GM12878 (cell line): ENCODE measurements around the gene ZNF225. TPM values are rescaled to one million over a fixed set of nuclear protein-coding genes. Genes with fewer than 3 reads are reported as not detected.
"Not testable (repeated sequence)": the region's sequence is repeated elsewhere in the genome, so short reads cannot be mapped to it uniquely, and the experiment has no call there.

ENCODE experiments used
- ATAC-seq: fragments of 200-7000 bp; cut with Tn5 transposase; 3 replicates; pipeline ENCODE4 v1.9.1; 2020; ENCODE audit warnings: mild to moderate bottlenecking, moderate library complexity
- BruUV-seq: library from RNA; stranded (reverse); fragments of 400-500 nt; replicated peaks from 2 replicates; lab custom pipeline; 2021; lab: Mats Ljungman, UMichigan
- CTCF ChIA-PET: fragments of 300-600 bp; sonication (Branson Sonifier 250); formaldehyde crosslinking; extraction: SDS; loops from one replicate; lab custom pipeline; 2021; ENCODE audit warnings: inconsistent platforms; lab: Yijun Ruan, JAX
- POLR2A ChIA-PET: fragments of 350-600 bp; formaldehyde crosslinking; extraction: SDS; loops from one replicate; lab custom pipeline; 2021; ENCODE audit warnings: inconsistent platforms; lab: Charles Lee
- RAD21 ChIA-PET: fragments of 300-600 bp; sonication (Branson Sonifier 250); formaldehyde crosslinking; loops from one replicate; lab custom pipeline; 2023; ENCODE audit warnings: antibody characterized with exemption; ENCODE audit not compliant: unreplicated experiment; lab: Charles Lee
- SMC1A ChIA-PET: fragments of 300-600 bp; sonication (Branson Sonifier 250); formaldehyde crosslinking; loops from one replicate; lab custom pipeline; 2023; ENCODE audit not compliant: unreplicated experiment, uncharacterized antibody; lab: Charles Lee
- DNase-seq: peaks from one replicate; pipeline ENCODE4 v3.0.0-alpha.2; 2011; ENCODE audit warnings: low read depth, low spot score
- FAIRE-seq: peaks from 3 replicates; lab custom pipeline; 2011; peaks lifted over from hg19 to GRCh38; lab: Jason Lieb, UNC
- H2AFZ ChIP-seq: 2 replicates; pipeline ENCODE4 v1.6.0; 2011; ENCODE audit warnings: low read depth, low read length, control low read depth; ENCODE audit not compliant: control insufficient read depth
- H3K27ac ChIP-seq: 2 replicates; pipeline ENCODE4 v1.5.1; 2011; ENCODE audit warnings: control low read depth; ENCODE audit not compliant: control insufficient read depth, insufficient read depth
- H3K27me3 ChIP-seq, 2 experiments: replicated peaks in 1 of 2; 2 replicates each; pipeline versions ENCODE4 v1.6.0 to v1.6.1; 2011; ENCODE audit warnings: low read length in 1 of 2; ENCODE audit not compliant: control insufficient read depth in 2 of 2, insufficient read depth in 2 of 2
- H3K36me3 ChIP-seq, 2 experiments: 2 replicates each; pipeline ENCODE4 v1.5.1; 2011; ENCODE audit warnings: low read length in 1 of 2; ENCODE audit not compliant: control insufficient read depth in 2 of 2, insufficient read depth in 2 of 2
- H3K4me1 ChIP-seq: 2 replicates; pipeline ENCODE4 v1.6.1; 2011; ENCODE audit warnings: mild to moderate bottlenecking, low read length, moderate library complexity, mixed read lengths; ENCODE audit not compliant: control insufficient read depth, insufficient read depth
- H3K4me2 ChIP-seq: 2 replicates; pipeline ENCODE4 v1.6.0; 2011; ENCODE audit warnings: control low read depth; ENCODE audit not compliant: control insufficient read depth, insufficient read depth
- H3K4me3 ChIP-seq: fragments of 200-600 bp; sonication (generic); 2 replicates; pipeline ENCODE4 v1.5.1; 2016
- H3K79me2 ChIP-seq: 2 replicates; pipeline ENCODE4 v1.6.0; 2011; ENCODE audit warnings: low read length; ENCODE audit not compliant: control insufficient read depth, insufficient read depth
- H3K9ac ChIP-seq: 2 replicates; pipeline ENCODE4 v1.8.0; 2011; ENCODE audit warnings: low read length, control low read depth, mixed read lengths; ENCODE audit not compliant: control insufficient read depth, insufficient read depth
- H3K9me3 ChIP-seq: replicated peaks from 3 replicates; pipeline ENCODE4 v1.5.1; 2011; ENCODE audit warnings: mild to moderate bottlenecking, low read length; ENCODE audit not compliant: control insufficient read depth, insufficient read depth
- H4K20me1 ChIP-seq: 2 replicates; pipeline ENCODE4 v1.6.0; 2011; ENCODE audit not compliant: control insufficient read depth, insufficient read depth
- CHD4 ChIP-seq: fragments of 200-600 bp; sonication (generic); IDR thresholded peaks from 2 replicates; pipeline ENCODE4 v1.6.1; 2016; ENCODE audit warnings: mild to moderate bottlenecking
- CREM ChIP-seq: IDR thresholded peaks from 2 replicates; pipeline ENCODE4 v1.6.1; 2014; ENCODE audit warnings: antibody characterized with exemption, low read depth
- EZH2 ChIP-seq: IDR thresholded peaks from 2 replicates; pipeline ENCODE4 v1.6.1; 2012; ENCODE audit warnings: low read depth, mild to moderate bottlenecking, control low read depth, inconsistent platforms, low read length, borderline replicate concordance; ENCODE audit not compliant: control insufficient read depth
- IKZF1 ChIP-seq: fragments of 450-650 bp; conservative IDR thresholded peaks from 2 replicates; pipeline ENCODE4 v1.6.1; 2017; ENCODE audit warnings: antibody characterized with exemption, mild to moderate bottlenecking
- MAX ChIP-seq: IDR thresholded peaks from 2 replicates; pipeline ENCODE4 v1.6.1; 2012; ENCODE audit warnings: low read depth, low read length, improper control_type of control experiment
- NFYA ChIP-seq: IDR thresholded peaks from 2 replicates; pipeline ENCODE4 v1.6.1; 2011; ENCODE audit warnings: low read depth, mild to moderate bottlenecking, low read length, improper control_type of control experiment, borderline replicate concordance
- NR2F1 ChIP-seq: fragments of 450-650 bp; conservative IDR thresholded peaks from 2 replicates; pipeline ENCODE4 v1.6.1; 2017; ENCODE audit warnings: mild to moderate bottlenecking
- ZBTB11 ChIP-seq: fragments of 450-650 bp; formaldehyde crosslinking; IDR thresholded peaks from 2 replicates; pipeline ENCODE4 v1.5.0; 2022; ENCODE audit warnings: mild to moderate bottlenecking, missing genetic modification characterization
- ZBTB33 ChIP-seq: fragments of 450-650 bp; IDR thresholded peaks from 2 replicates; pipeline ENCODE4 v1.6.1; 2017; ENCODE audit warnings: mild to moderate bottlenecking
- ZNF24 ChIP-seq: fragments of 450-650 bp; IDR thresholded peaks from 2 replicates; pipeline ENCODE4 v1.6.1; 2017; ENCODE audit warnings: antibody characterized with exemption, mild to moderate bottlenecking
- ZNF274 ChIP-seq: IDR thresholded peaks from one replicate; pipeline ENCODE4 v1.8.0; 2011; ENCODE audit not compliant: insufficient read length, insufficient read depth
- WGBS: methylation state at CpG from one replicate; pipeline ENCODE4 v1.1.6; 2016; ENCODE audit warnings: low lambda C conversion rate; ENCODE audit not compliant: insufficient replicate concordance, insufficient coverage; ENCODE audit errors: missing lambda C conversion rate; 5-methylcytosine and 5-hydroxymethylcytosine counted together
- in situ Hi-C: fragments of 300-500 bp; cut with MboI; formaldehyde crosslinking; loops from 9 replicates; pipeline ENCODE4 v1.14.3; 2018; ENCODE audit warnings: mixed read lengths
- intact Hi-C: fragments of 100-400 bp; cut with micrococcal nuclease; formaldehyde crosslinking; loops from one replicate; pipeline ENCODE4 v1.14.2; 2022; ENCODE audit not compliant: unreplicated experiment
- polyA plus RNA-seq, 11 experiments: library from polyadenylated mRNA; depleted of rRNA in 4 of 11; unstranded in 6 of 11; stranded (reverse) in 5 of 11; fragments of >200 nt; fragmentation: Nextera tagmentation in 4 of 11; fragmentation: Illumina TruSeq in 1 of 11; extraction: Ambion mirVana in 4 of 11; extraction: Trizol in 1 of 11; gene quantifications; 1 replicate in 1 of 11; 2 replicates in 10 of 11; pipeline versions ENCODE4 v1.2.1 to v1.2.3, GENCODE V29; 2011 to 2016; ENCODE audit warnings: inconsistent platforms in 2 of 11, missing spikeins in 2 of 11, low read depth in 1 of 11
- total RNA-seq, 4 experiments: library from RNA; depleted of rRNA in 3 of 4; stranded (reverse); fragments of >200 nt in 3 of 4; fragmentation: Illumina TruSeq in 1 of 4; extraction: Trizol in 1 of 4; gene quantifications; 2 replicates each; pipeline versions ENCODE4 v1.2.1 to v1.2.3, GENCODE V29; 2013 to 2021

Gene ZNF225
- total and polyA plus RNA-seq, 10 of the 15 experiments (the other 5 are each of a cell fraction or from before 2014, with no cell fraction given) = 1.3 to 4.4 (median 2.6) TPM

DNA sequence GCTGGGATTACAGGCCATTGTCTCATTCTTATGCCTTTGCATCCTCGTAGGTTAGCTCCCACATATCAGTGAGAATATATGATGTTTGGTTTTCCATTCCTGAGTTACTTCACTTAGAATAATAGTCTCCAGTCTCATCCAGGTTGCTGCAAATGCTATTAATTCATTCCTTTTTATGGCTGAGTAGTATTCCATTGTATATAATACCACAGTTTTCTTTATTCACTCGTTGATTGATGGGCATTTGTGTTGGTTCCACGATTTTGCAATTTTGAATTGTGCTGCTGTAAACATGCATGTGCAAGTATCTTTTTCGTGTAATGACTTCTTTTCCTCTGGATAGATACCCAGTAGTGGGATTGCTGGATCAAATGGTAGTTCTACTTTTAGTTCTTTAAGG is 8.0 kb downstream of the ZNF225 start:
- WGBS = 88% methylated on average over 4 of the region's 4 CpGs
- CTCF ChIA-PET = not testable (repeated sequence)

DNA sequence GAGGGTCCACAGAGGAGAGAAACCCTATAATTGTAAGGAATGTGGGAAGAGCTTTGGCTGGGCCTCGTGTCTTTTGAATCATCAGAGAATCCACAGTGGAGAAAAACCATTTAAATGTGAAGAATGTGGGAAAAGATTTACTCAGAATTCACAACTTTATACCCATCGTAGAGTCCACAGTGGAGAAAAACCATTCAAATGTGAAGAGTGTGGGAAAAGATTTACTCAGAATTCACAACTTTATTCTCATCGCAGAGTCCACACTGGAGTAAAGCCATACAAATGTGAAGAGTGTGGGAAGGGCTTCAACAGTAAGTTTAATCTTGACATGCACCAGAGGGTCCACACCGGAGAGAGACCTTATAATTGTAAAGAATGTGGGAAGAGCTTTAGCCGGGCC is 18.8 kb downstream of the ZNF225 start:
- 86% methylated on average over 5 of the region's 5 CpGs for WGBS
- BruUV-seq = no TSS peak
- no peak overlapping the region for H3K9ac ChIP-seq
- no peak overlapping the region for H3K4me3 ChIP-seq
- intact Hi-C loops (no loop called here), in situ Hi-C loops (no loop called here)
- POLR2A ChIA-PET = no interaction called here
- no peaks in the 10 kb centered on the region for H3K4me1 ChIP-seq
- H3K9me3 ChIP-seq = peaks cover 8% of the 10 kb centered on the region
- no peaks in the 10 kb centered on the region for H4K20me1 ChIP-seq
- TF ChIP-seq CREM (no peak), IKZF1 (no peak), CHD4 (no peak), NFYA (no peak), ZNF274 (no peak), ZNF24 (no peak), ZBTB11 (CRISPR knock-in tag) (no peak), EZH2 (no peak), MAX (no peak), NR2F1 (no peak), ZBTB33 (no peak)
- TF ChIP-seq, all 136 proteins: peak for 0
- ChIA-PET RAD21 (no interaction called here), SMC1A (no interaction called here), CTCF (no interaction called here)
- Histone ChIP-seq H3K27me3 (no peaks in the 10 kb centered on the region), H3K4me2 (no peak overlapping the region), H3K36me3 (peaks cover 2 to 12% of the 10 kb centered on the region in 2 experiments; a peak in 3 of 4 replicates), H3K27ac (no peak overlapping the region), H3K79me2 (no peaks in the 10 kb centered on the region), H2AFZ (no peak overlapping the region)
- FAIRE-seq (no peak), ATAC-seq (no peak), DNase-seq (no peak)

More for the DNA sequence above, 8.0 kb downstream of the ZNF225 start:
- RAD21 ChIA-PET, H3K4me3 ChIP-seq, SMC1A ChIA-PET, H3K9ac ChIP-seq, H3K27me3 ChIP-seq, H3K4me1 ChIP-seq, H4K20me1 ChIP-seq, DNase-seq, FAIRE-seq, in situ Hi-C loops, H3K4me2 ChIP-seq, H3K79me2 ChIP-seq, H3K27ac ChIP-seq, H3K9me3 ChIP-seq, POLR2A ChIA-PET, intact Hi-C loops, BruUV-seq, H2AFZ ChIP-seq, ATAC-seq: not testable (repeated sequence)
- peaks cover 2 to 12% of the 10 kb centered on the region in 2 experiments for H3K36me3 ChIP-seq
